Measurements from ENCODE around the gene CINP. TPM values are rescaled to one million over a fixed set of nuclear protein-coding genes. Genes with fewer than 3 reads are reported as not detected.

Gene CINP
- total and polyA plus RNA-seq, 2 of the 13 experiments (the other 11 are each of a cell fraction or from before 2014, with no cell fraction given) = 32.8 to 42.8 TPM

DNA sequence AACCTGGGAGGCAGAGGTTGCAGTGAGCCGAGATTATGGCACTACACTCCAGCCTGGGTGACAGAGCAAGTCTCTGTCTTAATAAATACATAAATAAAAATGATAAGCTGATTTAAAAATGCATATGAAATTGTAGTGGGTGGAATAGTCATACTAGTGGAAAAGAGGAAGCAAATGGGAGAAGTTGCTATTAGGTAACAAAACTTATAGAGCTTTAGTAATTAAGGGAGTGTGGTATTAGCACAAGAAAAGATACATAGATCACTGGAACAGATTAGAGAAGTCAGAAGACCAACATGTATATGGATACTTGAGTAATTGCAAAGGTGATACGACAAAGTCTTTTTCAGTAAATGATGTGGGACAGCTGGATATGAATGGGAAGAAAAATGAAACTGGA is 26.6 kb upstream of the CINP start:
- ATAC-seq = no peak
- no peaks in the 10 kb centered on the region for H3K9me3 ChIP-seq (ENCODE audit: low read length)
- H3K4me3 ChIP-seq (replicated peaks in 1 of 3; ENCODE audit: insufficient read depth in 1 of 3, low read depth in 2 of 3, low read length in 3 of 3) = no peak overlapping the region; a peak in 1 of 6 replicates
- DNase-seq (ENCODE audit: low spot score) = no peak
- 97% methylated on average over 2 of the region's 2 CpGs for WGBS (ENCODE audit: low lambda C conversion rate)
- in situ Hi-C loops (cut with HindIII; ENCODE audit: extremely low pct_ligation_motif_present, low pct_unique_long_range_greater_than_20kb) = no loop called here
- intact Hi-C loops (cut with micrococcal nuclease; ENCODE audit: unreplicated experiment) = no loop called here
- H3K36me3 ChIP-seq (replicated peaks in 1 of 2; ENCODE audit: control insufficient read depth in 1 of 2, insufficient read depth in 2 of 2, low read length in 2 of 2) = no peaks in the 10 kb centered on the region
- no peak overlapping the region for H2AFZ ChIP-seq (ENCODE audit: low read length)
- TF ChIP-seq HNRNPUL1 (IDR thresholded peaks at IDR 0.05; ENCODE audit: low read depth, low read length) (no peak), STAT5B (CRISPR knock-in tag; IDR thresholded peaks at IDR 0.05) (no peak), ZNF484 (CRISPR knock-in tag; IDR thresholded peaks at IDR 0.05; ENCODE audit: borderline replicate concordance, low read depth) (no peak), RERE (CRISPR knock-in tag; IDR thresholded peaks at IDR 0.05; ENCODE audit: low read depth) (no peak), ZFYVE20 (CRISPR knock-in tag; IDR thresholded peaks at IDR 0.05; ENCODE audit: borderline replicate concordance, low read depth) (no peak), MNT (IDR thresholded peaks at IDR 0.05) (no peak), ZNF547 (CRISPR knock-in tag; IDR thresholded peaks at IDR 0.05) (no peak), HES4 (CRISPR knock-in tag; IDR thresholded peaks at IDR 0.05; ENCODE audit: borderline replicate concordance) (no peak)
- TF ChIP-seq, protein P1, sequence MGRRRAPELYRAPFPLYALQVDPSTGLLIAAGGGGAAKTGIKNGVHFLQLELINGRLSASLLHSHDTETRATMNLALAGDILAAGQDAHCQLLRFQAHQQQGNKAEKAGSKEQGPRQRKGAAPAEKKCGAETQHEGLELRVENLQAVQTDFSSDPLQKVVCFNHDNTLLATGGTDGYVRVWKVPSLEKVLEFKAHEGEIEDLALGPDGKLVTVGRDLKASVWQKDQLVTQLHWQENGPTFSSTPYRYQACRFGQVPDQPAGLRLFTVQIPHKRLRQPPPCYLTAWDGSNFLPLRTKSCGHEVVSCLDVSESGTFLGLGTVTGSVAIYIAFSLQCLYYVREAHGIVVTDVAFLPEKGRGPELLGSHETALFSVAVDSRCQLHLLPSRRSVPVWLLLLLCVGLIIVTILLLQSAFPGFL (CRISPR knock-in tag; IDR thresholded peaks at IDR 0.05) = no peak
- ChIA-PET CTCF (ENCODE audit: low intra/inter-chr PET ratio, low total read pairs) (no interaction called here), POLR2A (no interaction called here)
- H3K9ac ChIP-seq (ENCODE audit: insufficient read depth, low read depth, low read length) = no peak overlapping the region
- peaks cover 24% of the 10 kb centered on the region for H3K4me1 ChIP-seq (ENCODE audit: insufficient read depth, low read length)
- no peaks in the 10 kb centered on the region for H4K20me1 ChIP-seq (ENCODE audit: insufficient read depth, low read length)
- H3K79me2 ChIP-seq (ENCODE audit: insufficient read depth, low read length) = no peaks in the 10 kb centered on the region
- peak overlapping the region; percentile 61 for H3K27ac ChIP-seq (ENCODE audit: extremely low read length, insufficient read depth, low read length)
- no TSS peak for BruUV-seq (replicated peaks)
- no peak for FAIRE-seq
- 0 out of 2 replicates have a peak overlapping the region, but pooled peaks have one; percentile 18 for H3K4me2 ChIP-seq (ENCODE audit: low read depth, low read length)
- no peaks in the 10 kb centered on the region for H3K27me3 ChIP-seq (ENCODE audit: control insufficient read depth in 1 of 2, insufficient read depth in 2 of 2, low read length in 2 of 2)
